Liver (tissue), 9 donors: ENCODE measurements around the gene CHCHD4. TPM values are rescaled to one million over a fixed set of nuclear protein-coding genes. Genes with fewer than 3 reads are reported as not detected.
A peak's percentile ranks its signal among the peaks of the same experiment; 100 is the strongest.

Experiments used
- DNase-seq: peaks from one replicate; pipeline ENCODE4 v3.0.0-alpha.2; 2017; ENCODE audit warnings: low spot score
- H3K27ac ChIP-seq, 2 donors: one replicate each; pipeline ENCODE4 v1.7.0; 2013; ENCODE audit warnings: inconsistent platforms in 2 of 2, low read length in 2 of 2, control low read depth in 1 of 2, low read depth in 1 of 2, mild to moderate bottlenecking in 1 of 2
- H3K27me3 ChIP-seq, 4 donors: one replicate each; pipeline versions ENCODE4 v1.6.1 to v1.7.0; 2013; ENCODE audit warnings: low read length in 3 of 4, inconsistent platforms in 1 of 4, mild to moderate bottlenecking in 1 of 4, moderate library complexity in 1 of 4; ENCODE audit not compliant: control insufficient read depth in 4 of 4, insufficient read depth in 4 of 4
- H3K36me3 ChIP-seq, 4 donors: one replicate each; pipeline versions ENCODE4 v1.6.1 to v1.7.0; 2013; ENCODE audit warnings: low read length in 3 of 4, mild to moderate bottlenecking in 3 of 4, low read depth in 1 of 4, moderate library complexity in 1 of 4; ENCODE audit not compliant: control insufficient read depth in 4 of 4, insufficient read depth in 3 of 4
- H3K4me1 ChIP-seq, 4 donors: one replicate each; pipeline versions ENCODE4 v1.6.1 to v1.7.0; 2013; ENCODE audit warnings: low read length in 3 of 4, mild to moderate bottlenecking in 3 of 4, moderate library complexity in 1 of 4; ENCODE audit not compliant: control insufficient read depth in 4 of 4, insufficient read depth in 4 of 4
- H3K4me3 ChIP-seq, 3 donors: one replicate each; pipeline versions ENCODE4 v1.6.1 to v1.7.0; 2013; ENCODE audit warnings: low read length in 3 of 3, control low read depth in 1 of 3, low read depth in 1 of 3, mild to moderate bottlenecking in 1 of 3
- H3K9ac ChIP-seq, 2 donors: one replicate each; pipeline ENCODE4 v1.7.0; 2013; ENCODE audit warnings: low read length in 2 of 2, mild to moderate bottlenecking in 2 of 2, moderate library complexity in 2 of 2, control low read depth in 1 of 2, low read depth in 1 of 2
- H3K9me3 ChIP-seq, 4 donors: one replicate each; pipeline versions ENCODE4 v1.6.1 to v1.7.0; 2013; ENCODE audit warnings: low read length in 3 of 4; ENCODE audit not compliant: control insufficient read depth in 4 of 4
- ATF3 ChIP-seq: IDR thresholded peaks from 2 replicates; pipeline ENCODE4 v1.6.1; 2016; ENCODE audit warnings: antibody characterized with exemption
- EGR1 ChIP-seq, 2 donors: IDR thresholded peaks; 2 replicates each; pipeline ENCODE4 v1.6.1; 2016 to 2018; ENCODE audit warnings: antibody characterized with exemption in 2 of 2, low read depth in 2 of 2
- FOXA1 ChIP-seq: IDR thresholded peaks from 2 replicates; pipeline ENCODE4 v1.6.1; 2016; ENCODE audit warnings: antibody characterized with exemption
- FOXA2 ChIP-seq: IDR thresholded peaks from 2 replicates; pipeline ENCODE4 v1.6.1; 2016; ENCODE audit warnings: antibody characterized with exemption
- HNF4A ChIP-seq, 2 donors: conservative IDR thresholded peaks; 2 replicates each; pipeline ENCODE4 v1.6.1; 2016; ENCODE audit warnings: antibody characterized with exemption in 2 of 2, mild to moderate bottlenecking in 2 of 2
- HNF4G ChIP-seq: IDR thresholded peaks from 2 replicates; pipeline ENCODE4 v1.6.1; 2016; ENCODE audit warnings: antibody characterized with exemption
- JUND ChIP-seq, 2 donors: IDR thresholded peaks; 2 replicates each; pipeline ENCODE4 v1.6.1; 2016; ENCODE audit warnings: antibody characterized with exemption in 2 of 2
- MAX ChIP-seq: IDR thresholded peaks from 2 replicates; pipeline ENCODE4 v1.6.1; 2016; ENCODE audit warnings: antibody characterized with exemption
- NR2F2 ChIP-seq: IDR thresholded peaks from 2 replicates; pipeline ENCODE4 v1.6.1; 2016; ENCODE audit warnings: antibody characterized with exemption
- RAD21 ChIP-seq, 2 donors: IDR thresholded peaks; 2 replicates each; pipeline ENCODE4 v1.6.1; 2016; ENCODE audit warnings: antibody characterized with exemption in 2 of 2, mild to moderate bottlenecking in 2 of 2
- REST ChIP-seq: IDR thresholded peaks from 2 replicates; pipeline ENCODE4 v1.6.1; 2016; ENCODE audit warnings: antibody characterized with exemption, mild to moderate bottlenecking
- RXRA ChIP-seq, 2 donors: IDR thresholded peaks; 2 replicates each; pipeline ENCODE4 v1.6.1; 2017 to 2018; ENCODE audit warnings: antibody characterized with exemption in 2 of 2, mild to moderate bottlenecking in 1 of 2
- SP1 ChIP-seq: IDR thresholded peaks from 2 replicates; pipeline ENCODE4 v1.6.1; 2018; ENCODE audit warnings: antibody characterized with exemption, mild to moderate bottlenecking
- TAF1 ChIP-seq: conservative IDR thresholded peaks from 2 replicates; pipeline ENCODE4 v1.6.1; 2016; ENCODE audit warnings: antibody characterized with exemption, mild to moderate bottlenecking
- YY1 ChIP-seq: IDR thresholded peaks from 2 replicates; pipeline ENCODE4 v1.6.1; 2016; ENCODE audit warnings: antibody characterized with exemption, mild to moderate bottlenecking
- WGBS: extraction: QIAGEN DNeasy Blood & Tissue Kit; methylation state at CpG from one replicate; pipeline ENCODE4 v1.1.7; 2013; 5-methylcytosine and 5-hydroxymethylcytosine counted together
- polyA plus RNA-seq, 2 donors: library from polyadenylated mRNA; stranded (reverse) in 1 of 2; unstranded in 1 of 2; fragments of 200-250 nt in 1 of 2; fragments of >200 nt in 1 of 2; fragmentation: Nextera tagmentation in 1 of 2; extraction: Ambion mirVana in 1 of 2; gene quantifications; one replicate each; pipeline versions ENCODE4 v1.2.1 to v1.2.3, GENCODE V29; 2013 to 2015
- total RNA-seq, 2 donors: library from RNA; depleted of rRNA; stranded (reverse); fragments of >200 nt; gene quantifications; one replicate each; pipeline ENCODE4 v1.2.3, GENCODE V29; 2014
- TF ChIP-seq, protein P1 (sequence below): fragments of 150-350 bp; IDR thresholded peaks from 2 replicates; pipeline ENCODE4 v1.5.1; 2017; ENCODE audit warnings: improper control_type of control experiment, low read depth, low read length; ENCODE audit not compliant: missing input control
- donor health status: healthy.
- donor health status: healthy.
- donor health status: healthy.
- donor health status: healthy.
- donor health status: healthy.

CHCHD4 gene
- total and polyA plus RNA-seq, 4 donors, result 7.0 to 11.3 (median 9.5) TPM

GRCh38 chr3:14131134-14131533 lies 6.5 kb upstream of the CHCHD4 start:
- no peak overlapping the region for H3K9ac ChIP-seq
- peaks cover 10 to 61% (median 28%) of the 10 kb centered on the region in 4 donors for H3K36me3 ChIP-seq
- peak in 1 of 2 donors; percentile 22 for TF ChIP-seq RXRA (IDR thresholded peaks at IDR 0.05)
- TF ChIP-seq HNF4A (conservative IDR thresholded peaks at IDR 0.05), result no peak

DNA sequence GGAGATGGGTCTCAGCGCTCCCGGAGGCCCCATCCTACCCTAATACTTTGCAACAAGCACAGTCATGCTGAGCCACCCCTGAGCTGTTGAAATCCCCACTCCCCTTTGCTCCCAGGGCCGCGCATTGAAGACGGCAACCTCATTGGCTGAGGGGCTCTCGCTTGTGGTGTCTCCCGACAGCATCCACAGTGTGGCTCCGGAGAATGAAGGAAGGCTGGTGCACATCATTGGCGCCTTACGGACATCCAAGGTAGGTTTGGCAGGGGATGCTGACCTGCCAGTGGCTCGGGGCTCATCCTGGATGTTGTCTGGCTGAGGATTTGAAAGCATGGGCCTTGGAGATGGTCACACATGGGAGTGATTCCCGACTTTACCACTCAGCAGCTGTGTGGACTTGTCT lies 6.0 kb upstream of the CHCHD4 start:
- WGBS, result 96% methylated on average over 12 of the region's 12 CpGs
- Histone ChIP-seq H3K9ac (no peak overlapping the region), H3K36me3 (peaks cover 10 to 57% (median 27%) of the 10 kb centered on the region in 4 donors), H3K9me3 (no peaks in the 10 kb centered on the region), H3K4me3 (no peak overlapping the region), H3K4me1 (peaks cover 7 to 33% (median 22%) of the 10 kb centered on the region in 4 donors), H3K27me3 (no peaks in the 10 kb centered on the region), H3K27ac (peak overlapping the region in 1 of 2 donors; percentile 42)
- no peak for TF ChIP-seq HNF4G
- TF ChIP-seq HNF4A (conservative IDR thresholded peaks at IDR 0.05), result no peak
- TF ChIP-seq MAX, result no peak
- no peak for TF ChIP-seq FOXA2
- no peak for TF ChIP-seq TAF1
- no peak for TF ChIP-seq FOXA1
- no peak for TF ChIP-seq EGR1 (IDR thresholded peaks at IDR 0.05; ENCODE audit: low read depth in 2 of 2)
- no peak for TF ChIP-seq SP1
- no peak for TF ChIP-seq JUND (IDR thresholded peaks at IDR 0.05)
- no peak for TF ChIP-seq NR2F2
- no peak for TF ChIP-seq REST
- DNase-seq, result no peak

More at GRCh38 chr3:14131134-14131533, 6.5 kb upstream of the CHCHD4 start:
- Histone ChIP-seq H3K9me3 (no peaks in the 10 kb centered on the region), H3K27ac (peak overlapping the region in 1 of 2 donors; percentile 42), H3K4me1 (peaks cover 4 to 30% (median 19%) of the 10 kb centered on the region in 4 donors), H3K27me3 (no peaks in the 10 kb centered on the region), H3K4me3 (no peak overlapping the region)
- no peak for DNase-seq
- 61% methylated on average over 5 of the region's 5 CpGs for WGBS

- WGBS, result 96% methylated on average over 4 of the region's 4 CpGs
- H3K9ac ChIP-seq, result no peak overlapping the region
- H3K4me1 ChIP-seq, result peaks cover 7 to 37% (median 25%) of the 10 kb centered on the region in 4 donors
- H3K4me3 ChIP-seq, result no peak overlapping the region
- DNase-seq, result no peak
- H3K9me3 ChIP-seq, result no peaks in the 10 kb centered on the region
- H3K27me3 ChIP-seq, result no peaks in the 10 kb centered on the region
- H3K36me3 ChIP-seq, result peaks cover 10 to 52% (median 24%) of the 10 kb centered on the region in 4 donors
- H3K27ac ChIP-seq, result no peak overlapping the region
- TF ChIP-seq ATF3 (no peak), RAD21 (IDR thresholded peaks at IDR 0.05) (no peak), HNF4A (conservative IDR thresholded peaks at IDR 0.05) (no peak), YY1 (no peak), EGR1 (IDR thresholded peaks at IDR 0.05; ENCODE audit: low read depth in 2 of 2) (no peak), RXRA (IDR thresholded peaks at IDR 0.05) (no peak), TAF1 (no peak), FOXA2 (no peak), HNF4G (no peak), JUND (IDR thresholded peaks at IDR 0.05) (no peak), MAX (no peak), REST (no peak), SP1 (no peak)
- TF ChIP-seq, protein P1, sequence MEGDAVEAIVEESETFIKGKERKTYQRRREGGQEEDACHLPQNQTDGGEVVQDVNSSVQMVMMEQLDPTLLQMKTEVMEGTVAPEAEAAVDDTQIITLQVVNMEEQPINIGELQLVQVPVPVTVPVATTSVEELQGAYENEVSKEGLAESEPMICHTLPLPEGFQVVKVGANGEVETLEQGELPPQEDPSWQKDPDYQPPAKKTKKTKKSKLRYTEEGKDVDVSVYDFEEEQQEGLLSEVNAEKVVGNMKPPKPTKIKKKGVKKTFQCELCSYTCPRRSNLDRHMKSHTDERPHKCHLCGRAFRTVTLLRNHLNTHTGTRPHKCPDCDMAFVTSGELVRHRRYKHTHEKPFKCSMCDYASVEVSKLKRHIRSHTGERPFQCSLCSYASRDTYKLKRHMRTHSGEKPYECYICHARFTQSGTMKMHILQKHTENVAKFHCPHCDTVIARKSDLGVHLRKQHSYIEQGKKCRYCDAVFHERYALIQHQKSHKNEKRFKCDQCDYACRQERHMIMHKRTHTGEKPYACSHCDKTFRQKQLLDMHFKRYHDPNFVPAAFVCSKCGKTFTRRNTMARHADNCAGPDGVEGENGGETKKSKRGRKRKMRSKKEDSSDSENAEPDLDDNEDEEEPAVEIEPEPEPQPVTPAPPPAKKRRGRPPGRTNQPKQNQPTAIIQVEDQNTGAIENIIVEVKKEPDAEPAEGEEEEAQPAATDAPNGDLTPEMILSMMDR, result no peak
These were observed 5.6 kb upstream of the CHCHD4 start for GRCh38 chr3:14130230-14130629.
